CD4-positive, alpha-beta T cell treated with Interleukin-17A for 1 hour (primary cell): Measurements from ENCODE around the gene ZCCHC8.
"Not testable (repeated sequence)": the region's sequence is repeated elsewhere in the genome, so short reads cannot be mapped to it uniquely, and the experiment has no call there.

ENCODE experiments used
- DNase-seq: peaks from one replicate; pipeline ENCODE4 v3.0.0-alpha.2; 2020

Gene ZCCHC8

GRCh38 chr12:122506393-122506938 lies 5.7 kb upstream of the ZCCHC8 start:
- DNase-seq = no peak

- DNase-seq = no peak
These were observed 4.8 kb upstream of the ZCCHC8 start for GRCh38 chr12:122505419-122506051.

GRCh38 chr12:122503783-122504590 lies 3.3 kb upstream of the ZCCHC8 start:
- no peak for DNase-seq

GRCh38 chr12:122503147-122503751 lies 2.5 kb upstream of the ZCCHC8 start:
- DNase-seq = no peak

- no peak for DNase-seq
These were observed 807 bp upstream of the ZCCHC8 start for GRCh38 chr12:122501489-122501989.

- DNase-seq = peak; percentile 54
These were observed 594 bp downstream of the ZCCHC8 start for GRCh38 chr12:122499991-122500684.

GRCh38 chr12:122495258-122495657 lies 5.5 kb downstream of the ZCCHC8 start:
- DNase-seq = no peak

- DNase-seq = not testable (repeated sequence)
These were observed 7.5 kb downstream of the ZCCHC8 start for GRCh38 chr12:122493222-122493621.

- no peak for DNase-seq
These were observed 8.7 kb downstream of the ZCCHC8 start for GRCh38 chr12:122491991-122492390.

- no peak for DNase-seq
These were observed 11.7 kb downstream of the ZCCHC8 start for GRCh38 chr12:122489038-122489437.

GRCh38 chr12:122487807-122488206 lies 12.9 kb downstream of the ZCCHC8 start:
- not testable (repeated sequence) for DNase-seq

GRCh38 chr12:122486805-122487426 lies 13.8 kb downstream of the ZCCHC8 start:
- DNase-seq = no peak

- DNase-seq = not testable (repeated sequence)
These were observed 14.4 kb downstream of the ZCCHC8 start for GRCh38 chr12:122486360-122486759.

- DNase-seq = not testable (repeated sequence)
These were observed 16.3 kb downstream of the ZCCHC8 start for GRCh38 chr12:122484385-122484784.

- DNase-seq = no peak
These were observed 16.8 kb downstream of the ZCCHC8 start for GRCh38 chr12:122483969-122484368.

- DNase-seq = no peak
These were observed 18.9 kb downstream of the ZCCHC8 start for GRCh38 chr12:122481861-122482260.

- no peak for DNase-seq
These were observed 20.0 kb downstream of the ZCCHC8 start for GRCh38 chr12:122480753-122481152.

GRCh38 chr12:122474324-122474716 lies 26.4 kb downstream of the ZCCHC8 start:
- no peak for DNase-seq

GRCh38 chr12:122473543-122474323 lies 27.0 kb downstream of the ZCCHC8 start:
- no peak for DNase-seq

- DNase-seq = peak; percentile 77
These were observed 29.2 kb downstream of the ZCCHC8 start for GRCh38 chr12:122471324-122472226.
